CD4-positive, alpha-beta T cell treated with Interleukin-21 for 1 hour (primary cell): Measurements from ENCODE around the gene SPATC1L.

ENCODE experiments used
- DNase-seq: peaks from one replicate; pipeline ENCODE4 v3.0.0-alpha.2; 2020

Gene SPATC1L

GRCh38 chr21:46118316-46119143, 65.7 kb downstream of the SPATC1L start:
- no peak for DNase-seq

GRCh38 chr21:46117586-46118315, 66.5 kb downstream of the SPATC1L start:
- no peak for DNase-seq

GRCh38 chr21:46116776-46117585, 67.3 kb downstream of the SPATC1L start:
- no peak for DNase-seq

- DNase-seq, result no peak
Measured at GRCh38 chr21:46116189-46116775, 68.0 kb downstream of the SPATC1L start.

- no peak for DNase-seq
Measured at GRCh38 chr21:46115441-46116188, 68.6 kb downstream of the SPATC1L start.

- no peak for DNase-seq
Measured at GRCh38 chr21:46114963-46115362, 69.3 kb downstream of the SPATC1L start.

GRCh38 chr21:46113497-46114176, 70.6 kb downstream of the SPATC1L start:
- no peak for DNase-seq

- DNase-seq, result no peak
Measured at GRCh38 chr21:46112725-46113215, 71.5 kb downstream of the SPATC1L start.

- no peak for DNase-seq
Measured at GRCh38 chr21:46111857-46112724, 72.2 kb downstream of the SPATC1L start.

GRCh38 chr21:46111193-46111571, 73.1 kb downstream of the SPATC1L start:
- no peak for DNase-seq
